Thyroid gland (tissue), 4 donors: ENCODE data around the gene MS4A10. TPM values are rescaled to one million over a fixed set of nuclear protein-coding genes. Genes with fewer than 3 reads are reported as not detected.

ENCODE experiments used
- DNase-seq, 2 donors: peaks; one replicate each; pipeline ENCODE4 v3.0.0-alpha.2; 2019
- H3K27ac ChIP-seq, 3 donors: fragments of 200-600 bp; sonication (generic); 1 replicate in 2 of 3; 2 replicates in 1 of 3; pipeline ENCODE4 v1.5.1; 2016 to 2019; ENCODE audit warnings: mild to moderate bottlenecking in 1 of 3, moderate library complexity in 1 of 3
- H3K27me3 ChIP-seq: fragments of 200-600 bp; sonication (generic); one replicate; pipeline ENCODE4 v1.5.1; 2019
- H3K36me3 ChIP-seq, 2 donors: fragments of 200-600 bp; sonication (generic); one replicate each; pipeline ENCODE4 v1.5.1; 2016 to 2019
- H3K4me1 ChIP-seq, 2 donors: fragments of 200-600 bp; sonication (generic); one replicate each; pipeline ENCODE4 v1.5.1; 2017 to 2019
- H3K4me3 ChIP-seq, 3 donors: fragments of 200-600 bp; sonication (generic); replicated peaks in 1 of 3; 1 replicate in 2 of 3; 2 replicates in 1 of 3; pipeline ENCODE4 v1.5.1; 2016; ENCODE audit warnings: mild to moderate bottlenecking in 1 of 3
- H3K9me3 ChIP-seq: fragments of 200-600 bp; sonication (generic); one replicate; pipeline ENCODE4 v1.5.1; 2017
- CTCF ChIP-seq, 6 experiments: fragments of 200-600 bp in 3 of 6; fragments of 450-650 bp in 3 of 6; sonication (generic) in 3 of 6; IDR thresholded peaks; one replicate each; pipeline ENCODE4 v1.5.1; 2016 to 2019; ENCODE audit warnings: antibody characterized with exemption in 6 of 6, mild to moderate bottlenecking in 2 of 6, inconsistent platforms in 1 of 6, moderate library complexity in 1 of 6
- POLR2A ChIP-seq, 2 donors: fragments of 450-650 bp; IDR thresholded peaks; one replicate each; pipeline ENCODE4 v1.6.1; 2017; ENCODE audit warnings: antibody characterized with exemption in 2 of 2, mild to moderate bottlenecking in 2 of 2, moderate library complexity in 1 of 2
- WGBS, 2 donors: methylation state at CpG; one replicate each; pipeline ENCODE4 v1.1.5; 2017; 5-methylcytosine and 5-hydroxymethylcytosine counted together
- intact Hi-C: fragments of 100-400 bp; cut with DNase I; formaldehyde crosslinking; loops from one replicate; pipeline ENCODE4 v1.15.1; 2023
- total RNA-seq, 4 donors: library from RNA; depleted of rRNA; stranded (reverse); fragments of >200 nt; gene quantifications; one replicate each; pipeline ENCODE4 v1.2.3, GENCODE V29; 2016

MS4A10 gene
- total RNA-seq, 4 donors from 2014 or later = not detected

DNA sequence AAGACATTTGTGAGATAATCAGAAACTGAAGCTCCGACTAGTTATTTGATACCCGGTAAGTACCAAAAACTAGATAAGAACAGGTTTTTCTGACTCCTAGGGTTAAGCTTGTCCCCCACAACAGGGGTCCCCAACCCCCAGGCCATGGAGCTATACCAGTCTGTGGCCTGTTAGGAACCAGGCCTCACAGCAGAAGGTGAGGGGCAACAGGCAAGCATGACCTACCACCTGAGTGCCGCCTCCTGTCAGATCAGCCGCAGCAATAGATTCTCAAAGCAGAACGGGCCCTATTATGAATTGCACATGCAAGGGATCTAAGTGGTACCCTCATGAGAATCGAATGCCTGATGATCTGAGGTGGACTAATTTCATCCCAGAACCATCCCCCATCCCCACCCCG, 1.2 kb upstream of the MS4A10 start:
- Histone ChIP-seq H3K4me1 (peaks cover 0 to 4% of the 10 kb centered on the region in 2 donors), H3K27ac (no peak overlapping the region), H3K4me3 (no peak overlapping the region), H3K9me3 (no peaks in the 10 kb centered on the region), H3K27me3 (no peaks in the 10 kb centered on the region), H3K36me3 (no peaks in the 10 kb centered on the region)
- DNase-seq = no peak
- TF ChIP-seq CTCF (IDR thresholded peaks at IDR 0.05) (no peak), POLR2A (IDR thresholded peaks at IDR 0.05) (no peak)
- intact Hi-C loops = no loop called here
- 90 to 93% methylated on average over 7 of the region's 7 CpGs for WGBS, 2 donors

- Histone ChIP-seq H3K9me3 (no peaks in the 10 kb centered on the region), H3K4me1 (peaks cover 0 to 4% of the 10 kb centered on the region in 2 donors), H3K4me3 (no peak overlapping the region), H3K36me3 (no peaks in the 10 kb centered on the region), H3K27ac (no peak overlapping the region), H3K27me3 (no peaks in the 10 kb centered on the region)
- WGBS, 2 donors = 66 to 72% methylated on average over 7 to 8 of the region's 8 CpGs
- intact Hi-C loops = no loop called here
- TF ChIP-seq POLR2A (IDR thresholded peaks at IDR 0.05) = no peak
- no peak for TF ChIP-seq CTCF (IDR thresholded peaks at IDR 0.05)
- DNase-seq = no peak
These were observed 751 bp downstream of the MS4A10 start for GRCh38 chr11:60785806-60786361.

DNA sequence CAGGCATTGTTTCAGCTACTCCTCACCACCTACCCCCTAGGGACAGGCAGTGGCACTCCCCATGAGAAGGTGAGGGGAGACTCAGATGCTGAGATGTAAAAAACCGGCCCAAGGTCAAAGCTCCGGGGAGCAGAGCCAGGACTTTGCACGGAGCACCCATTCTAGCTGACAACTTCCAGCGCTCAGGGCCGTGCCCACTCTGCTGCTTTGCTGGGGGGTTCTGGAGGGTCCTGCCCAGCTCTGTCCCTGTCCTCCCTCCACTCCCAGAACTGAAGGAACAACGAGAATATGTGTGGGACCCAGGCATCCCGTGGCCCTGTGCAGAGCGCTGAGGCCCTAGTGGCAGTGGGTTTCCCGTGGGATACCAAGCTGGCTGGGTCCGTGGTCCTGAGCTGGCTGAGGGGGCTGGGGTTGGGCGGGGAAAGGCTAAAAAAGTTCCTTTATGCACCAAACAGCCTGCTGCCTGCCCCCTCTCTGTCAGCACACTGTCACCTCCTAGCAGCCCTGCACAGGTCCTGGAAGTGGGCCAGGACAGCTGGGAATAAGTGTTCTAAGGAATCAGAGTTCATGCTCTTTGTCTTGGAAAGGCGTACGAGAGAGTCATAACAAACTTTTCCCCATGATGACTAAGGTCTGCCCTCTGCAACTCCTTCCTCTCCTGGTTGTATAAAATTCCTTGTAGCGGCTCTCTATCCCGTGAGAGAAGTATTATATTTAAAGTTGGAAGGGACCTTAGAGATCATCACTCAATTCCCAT, 1.9 kb downstream of the MS4A10 start:
- Histone ChIP-seq H3K36me3 (no peaks in the 10 kb centered on the region), H3K4me3 (no peak overlapping the region), H3K4me1 (peaks cover 0 to 4% of the 10 kb centered on the region in 2 donors), H3K27me3 (no peaks in the 10 kb centered on the region), H3K9me3 (no peaks in the 10 kb centered on the region), H3K27ac (no peak overlapping the region)
- WGBS, 2 donors = 44 to 62% methylated on average over 10 of the region's 15 CpGs
- DNase-seq = peak; percentile 48 to 68
- intact Hi-C loops = no loop called here
- TF ChIP-seq CTCF (IDR thresholded peaks at IDR 0.05) (no peak), POLR2A (IDR thresholded peaks at IDR 0.05) (no peak)

DNA sequence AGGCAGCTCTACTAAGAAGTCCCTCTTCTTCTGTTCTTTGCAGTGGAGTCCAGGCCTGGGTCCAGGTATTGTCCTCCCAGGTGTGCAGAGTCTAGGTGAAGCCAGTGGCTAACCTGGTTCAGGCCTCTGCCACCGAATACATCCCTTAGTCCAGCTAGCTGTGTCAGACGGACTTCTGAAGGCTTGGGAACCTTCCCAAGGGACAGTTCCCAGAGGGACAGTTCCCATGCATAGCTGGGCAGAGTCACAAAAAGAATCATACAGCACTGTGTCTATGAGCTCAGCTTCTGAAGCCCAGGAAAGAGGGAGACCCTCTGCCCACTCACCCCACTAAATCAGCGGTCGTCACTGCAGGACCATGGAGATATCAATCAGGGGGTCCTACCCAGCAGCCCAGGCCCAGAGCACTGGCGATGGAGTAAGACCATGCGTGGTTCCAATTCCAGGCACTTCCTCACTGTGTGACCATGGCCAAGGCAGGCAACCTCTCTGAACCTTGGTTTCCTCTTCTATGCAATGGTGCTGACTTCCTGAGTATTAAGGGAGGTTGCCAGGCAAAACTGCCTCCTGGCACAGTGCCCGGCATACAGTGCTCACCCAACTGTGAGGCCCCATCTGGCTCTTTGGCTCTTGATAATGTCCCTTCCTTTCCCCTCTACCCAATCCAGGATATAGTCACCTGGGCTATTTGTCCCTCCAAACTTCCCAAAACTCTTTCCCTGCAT, 3.4 kb downstream of the MS4A10 start:
- H3K27ac ChIP-seq = no peak overlapping the region
- peak; percentile 33 to 60 for DNase-seq
- intact Hi-C loops = no loop called here
- H3K4me1 ChIP-seq = peaks cover 0 to 4% of the 10 kb centered on the region in 2 donors
- TF ChIP-seq POLR2A (IDR thresholded peaks at IDR 0.05) = no peak
- no peak for TF ChIP-seq CTCF (IDR thresholded peaks at IDR 0.05)
- H3K9me3 ChIP-seq = no peaks in the 10 kb centered on the region
- no peaks in the 10 kb centered on the region for H3K36me3 ChIP-seq
- WGBS, 2 donors = 79 to 90% methylated on average over 7 of the region's 7 CpGs
- no peak overlapping the region for H3K4me3 ChIP-seq
- no peaks in the 10 kb centered on the region for H3K27me3 ChIP-seq

- Histone ChIP-seq H3K9me3 (no peaks in the 10 kb centered on the region), H3K27ac (no peak overlapping the region), H3K36me3 (no peaks in the 10 kb centered on the region), H3K4me3 (no peak overlapping the region), H3K4me1 (peaks cover 0 to 4% of the 10 kb centered on the region in 2 donors), H3K27me3 (no peaks in the 10 kb centered on the region)
- 92 to 100% methylated on average over 3 of the region's 3 CpGs for WGBS, 2 donors
- DNase-seq = no peak
- intact Hi-C loops = no loop called here
- TF ChIP-seq POLR2A (IDR thresholded peaks at IDR 0.05) (no peak), CTCF (IDR thresholded peaks at IDR 0.05) (no peak)
These were observed 5.6 kb downstream of the MS4A10 start for GRCh38 chr11:60790726-60791125.
